IPS-18c (cell line): Measurements from ENCODE around the gene KCTD3.

Experiments used
- H3K4me3 ChIP-seq: 2 replicates; pipeline ENCODE4 v1.7.0; 2013; ENCODE audit warnings: low read depth, mild to moderate bottlenecking, low read length, moderate library complexity; ENCODE audit not compliant: insufficient read depth
- H3K9me3 ChIP-seq: one replicate; pipeline ENCODE4 v1.6.1; 2013; ENCODE audit warnings: mild to moderate bottlenecking, low read length, moderate library complexity; ENCODE audit not compliant: control insufficient read depth, insufficient read depth

The KCTD3 gene

GRCh38 chr1:215595231-215595630, 28.1 kb downstream of the KCTD3 start:
- Histone ChIP-seq H3K4me3 (no peak overlapping the region), H3K9me3 (no peaks in the 10 kb centered on the region)

GRCh38 chr1:215597961-215598360, 30.9 kb downstream of the KCTD3 start:
- Histone ChIP-seq H3K4me3 (no peak overlapping the region), H3K9me3 (no peaks in the 10 kb centered on the region)

GRCh38 chr1:215599418-215600074, 32.4 kb downstream of the KCTD3 start:
- H3K4me3 ChIP-seq = no peak overlapping the region

DNA sequence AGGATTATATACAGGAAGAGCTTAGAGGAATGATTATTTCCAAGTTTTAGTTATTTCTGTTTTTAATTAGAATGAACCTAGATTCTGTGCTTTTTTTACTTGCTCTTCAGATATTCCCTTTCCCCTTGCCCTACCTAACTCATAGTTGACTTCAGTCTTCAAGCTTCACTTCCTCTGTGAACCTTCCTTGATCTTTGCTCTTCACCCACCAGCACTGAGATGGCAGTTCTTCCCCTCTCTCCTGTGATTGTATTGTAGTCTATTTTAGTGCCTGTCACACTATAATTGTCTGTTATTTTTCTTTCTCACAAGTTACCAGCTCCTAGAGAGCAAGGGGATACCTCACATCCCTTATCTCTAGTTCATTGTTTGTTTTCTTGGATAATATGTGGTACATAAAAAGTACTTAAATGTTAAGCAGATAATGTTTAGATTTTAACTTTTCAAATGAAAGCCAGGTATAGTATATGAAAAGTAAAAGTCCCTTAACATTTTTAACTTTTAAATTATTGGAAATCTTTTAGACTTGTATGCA, 33.2 kb downstream of the KCTD3 start:
- Histone ChIP-seq H3K9me3 (no peaks in the 10 kb centered on the region), H3K4me3 (no peak overlapping the region)

More at GRCh38 chr1:215599418-215600074, 32.4 kb downstream of the KCTD3 start:
- no peaks in the 10 kb centered on the region for H3K9me3 ChIP-seq

- H3K4me3 ChIP-seq = no peak overlapping the region
- H3K9me3 ChIP-seq = no peaks in the 10 kb centered on the region
These were observed 33.8 kb downstream of the KCTD3 start for GRCh38 chr1:215600867-215601266.

GRCh38 chr1:215601276-215601675, 34.2 kb downstream of the KCTD3 start:
- Histone ChIP-seq H3K9me3 (no peaks in the 10 kb centered on the region), H3K4me3 (no peak overlapping the region)

DNA sequence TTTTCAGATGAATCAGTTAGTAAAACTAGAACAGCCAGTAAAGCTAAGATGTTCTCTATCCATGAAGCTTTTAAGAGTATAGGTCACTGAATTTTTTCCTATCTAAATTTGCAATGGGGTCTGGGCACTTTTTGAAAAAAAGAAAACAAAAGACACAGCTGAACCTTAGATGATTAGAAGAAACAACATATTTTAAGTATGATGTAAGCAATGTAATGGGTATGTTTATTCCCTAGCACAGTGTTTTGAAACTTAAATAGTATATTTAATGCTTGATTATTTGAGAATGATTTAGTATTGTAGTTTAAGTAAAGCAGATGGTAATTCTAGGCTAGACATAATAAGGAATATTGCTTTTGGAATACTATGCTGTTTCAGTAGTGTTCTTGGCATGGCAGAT, 36.2 kb downstream of the KCTD3 start:
- H3K4me3 ChIP-seq = no peak overlapping the region
- H3K9me3 ChIP-seq = no peaks in the 10 kb centered on the region

DNA sequence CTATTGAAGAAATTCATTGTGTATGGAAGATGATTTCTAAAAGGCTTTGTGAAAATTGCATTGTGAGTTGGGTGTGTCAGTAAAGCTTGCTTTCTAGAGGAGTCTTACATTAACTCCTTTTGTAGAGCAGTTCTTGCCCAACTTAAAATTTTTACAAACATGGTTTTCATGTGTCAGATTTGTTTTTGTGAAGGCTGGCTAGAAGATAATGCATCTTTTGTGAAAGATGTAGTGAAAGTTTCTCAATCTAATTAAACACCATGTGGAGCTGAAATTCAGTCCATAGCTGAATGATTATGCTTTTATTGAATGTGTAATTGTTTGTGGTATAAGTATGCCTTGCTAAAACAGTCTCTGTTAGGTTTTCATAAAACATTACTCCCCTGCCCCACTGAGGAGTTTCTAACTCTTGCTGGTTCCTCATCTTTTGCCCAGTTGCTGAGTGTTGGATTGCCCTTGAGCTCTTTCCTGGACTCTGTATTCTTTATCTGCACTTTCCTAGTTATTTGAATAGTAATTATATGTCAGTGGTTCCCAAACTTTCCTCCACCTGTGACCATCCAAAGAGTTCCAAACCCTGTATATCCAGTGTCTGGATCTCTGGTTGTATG, 38.0 kb downstream of the KCTD3 start:
- Histone ChIP-seq H3K4me3 (no peak overlapping the region), H3K9me3 (no peaks in the 10 kb centered on the region)

DNA sequence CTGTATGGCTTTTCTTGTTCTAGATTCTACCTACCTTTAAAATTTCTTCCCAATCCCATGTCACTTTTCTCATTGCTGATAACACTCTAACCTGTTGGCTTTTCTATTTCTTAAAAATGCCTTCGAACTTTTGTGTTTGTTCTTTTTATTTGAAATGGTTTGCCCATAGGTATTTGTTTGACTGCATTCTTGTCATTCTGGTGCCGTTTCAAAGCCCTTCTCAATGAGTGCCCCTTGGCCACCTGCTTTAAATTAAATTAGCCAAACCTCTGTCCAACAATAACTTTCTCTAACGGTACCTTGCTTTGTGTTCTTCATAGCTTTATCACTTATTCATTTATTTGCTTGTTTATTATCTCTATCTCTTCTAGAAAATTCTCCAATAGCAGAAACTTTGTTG, 38.9 kb downstream of the KCTD3 start:
- no peaks in the 10 kb centered on the region for H3K9me3 ChIP-seq
- no peak overlapping the region for H3K4me3 ChIP-seq

DNA sequence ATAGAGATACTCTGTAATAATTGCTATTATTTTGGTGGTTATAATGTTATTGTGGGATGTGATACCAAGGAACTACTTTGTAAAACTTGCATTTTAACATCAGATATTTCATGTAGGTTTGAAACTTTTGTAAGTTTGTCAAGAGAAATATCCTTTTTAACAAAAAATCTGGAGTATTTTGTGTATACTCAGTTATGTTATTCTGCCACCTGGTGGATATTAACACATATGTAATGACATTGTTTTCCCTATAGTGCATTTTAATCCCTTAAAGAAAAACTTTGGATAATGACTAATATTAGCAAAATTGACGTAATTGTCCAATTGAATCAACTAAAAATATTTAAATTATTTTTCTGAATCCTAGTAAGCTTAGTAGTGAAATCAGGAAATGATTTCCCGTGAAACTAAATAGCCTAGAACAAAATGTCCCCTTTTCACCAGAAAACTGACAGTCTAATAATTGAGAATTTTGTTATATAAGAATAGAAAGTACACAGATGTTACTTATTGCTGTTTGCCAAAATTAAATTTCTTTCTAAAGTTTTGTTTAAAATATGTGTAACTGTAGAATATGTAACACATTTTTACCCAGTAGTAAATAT, 39.6 kb downstream of the KCTD3 start:
- no peaks in the 10 kb centered on the region for H3K9me3 ChIP-seq
- H3K4me3 ChIP-seq = no peak overlapping the region

- Histone ChIP-seq H3K9me3 (no peaks in the 10 kb centered on the region), H3K4me3 (no peak overlapping the region)
These were observed 40.3 kb downstream of the KCTD3 start for GRCh38 chr1:215607412-215607811.

DNA sequence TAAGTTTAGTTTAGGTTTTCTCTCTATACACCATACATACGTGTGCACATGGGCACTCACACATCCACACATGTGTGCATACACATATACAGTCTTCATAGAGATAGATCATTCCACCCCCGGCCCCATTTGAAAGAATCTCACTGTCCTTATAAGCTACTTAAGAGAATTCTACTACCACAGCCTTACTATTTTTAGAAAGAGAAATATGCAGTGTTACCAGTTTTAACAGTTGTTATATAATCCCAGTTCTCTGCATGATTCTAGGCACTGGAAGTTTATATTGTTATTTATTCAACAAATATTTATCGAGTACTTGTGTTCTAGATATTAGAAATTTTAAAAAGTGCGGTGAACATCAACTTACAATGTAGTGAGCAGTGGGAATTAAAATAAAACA, 41.5 kb downstream of the KCTD3 start:
- Histone ChIP-seq H3K9me3 (no peaks in the 10 kb centered on the region), H3K4me3 (no peak overlapping the region)

GRCh38 chr1:215612391-215612790, 45.3 kb downstream of the KCTD3 start:
- Histone ChIP-seq H3K4me3 (no peak overlapping the region), H3K9me3 (no peaks in the 10 kb centered on the region)

- Histone ChIP-seq H3K4me3 (no peak overlapping the region), H3K9me3 (no peaks in the 10 kb centered on the region)
These were observed 50.9 kb downstream of the KCTD3 start for GRCh38 chr1:215617979-215618378.

- H3K4me3 ChIP-seq = no peak overlapping the region
These were observed 56.1 kb downstream of the KCTD3 start for GRCh38 chr1:215623162-215623561.

DNA sequence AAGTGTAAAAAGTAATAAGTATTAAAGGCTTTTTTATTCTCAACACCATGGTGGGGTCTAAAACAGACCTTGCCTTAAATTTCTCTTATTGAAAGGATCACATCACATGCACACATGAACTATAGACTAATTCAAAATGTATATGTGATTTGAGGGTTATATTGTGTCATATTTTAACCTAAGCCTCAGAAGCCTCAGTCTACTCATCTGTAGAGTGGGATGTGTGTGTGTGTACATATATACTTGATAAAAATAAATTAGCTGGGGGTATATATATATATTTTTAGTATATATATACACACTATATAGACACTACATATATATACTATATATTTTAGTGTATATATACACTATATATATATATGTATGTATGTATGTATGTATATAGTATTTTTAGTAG, 58.8 kb downstream of the KCTD3 start:
- no peak overlapping the region for H3K4me3 ChIP-seq
- no peaks in the 10 kb centered on the region for H3K9me3 ChIP-seq

More at GRCh38 chr1:215623162-215623561, 56.1 kb downstream of the KCTD3 start:
- H3K9me3 ChIP-seq = no peaks in the 10 kb centered on the region

DNA sequence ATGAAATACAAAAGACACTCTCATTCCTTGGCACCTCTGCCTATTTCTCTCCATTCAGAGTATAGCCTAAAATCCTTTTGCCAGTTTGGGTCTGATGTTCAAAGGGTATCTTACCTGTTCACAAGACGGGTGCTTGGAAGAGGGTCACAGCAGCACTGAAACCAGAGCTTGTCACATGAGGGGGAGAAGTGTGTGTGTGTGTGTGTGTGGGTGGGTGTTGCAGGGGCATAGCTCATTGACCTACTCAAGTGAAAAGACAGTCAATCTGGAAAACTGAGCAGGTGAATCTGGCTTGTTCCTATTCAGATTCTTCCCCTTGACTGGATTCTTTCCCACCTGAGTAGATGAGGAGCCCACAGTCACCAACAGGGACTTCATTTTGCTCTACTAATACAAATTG, 63.9 kb downstream of the KCTD3 start:
- no peak overlapping the region for H3K4me3 ChIP-seq
- H3K9me3 ChIP-seq = no peaks in the 10 kb centered on the region

- H3K9me3 ChIP-seq = no peaks in the 10 kb centered on the region
- H3K4me3 ChIP-seq = no peak overlapping the region
These were observed 64.4 kb downstream of the KCTD3 start for GRCh38 chr1:215631489-215631888.
